ENCODE results near the gene TCTN1.
"Not testable (repeated sequence)": the region's sequence is repeated elsewhere in the genome, so short reads cannot be mapped to it uniquely, and the experiment has no call there.

Gene TCTN1

DNA sequence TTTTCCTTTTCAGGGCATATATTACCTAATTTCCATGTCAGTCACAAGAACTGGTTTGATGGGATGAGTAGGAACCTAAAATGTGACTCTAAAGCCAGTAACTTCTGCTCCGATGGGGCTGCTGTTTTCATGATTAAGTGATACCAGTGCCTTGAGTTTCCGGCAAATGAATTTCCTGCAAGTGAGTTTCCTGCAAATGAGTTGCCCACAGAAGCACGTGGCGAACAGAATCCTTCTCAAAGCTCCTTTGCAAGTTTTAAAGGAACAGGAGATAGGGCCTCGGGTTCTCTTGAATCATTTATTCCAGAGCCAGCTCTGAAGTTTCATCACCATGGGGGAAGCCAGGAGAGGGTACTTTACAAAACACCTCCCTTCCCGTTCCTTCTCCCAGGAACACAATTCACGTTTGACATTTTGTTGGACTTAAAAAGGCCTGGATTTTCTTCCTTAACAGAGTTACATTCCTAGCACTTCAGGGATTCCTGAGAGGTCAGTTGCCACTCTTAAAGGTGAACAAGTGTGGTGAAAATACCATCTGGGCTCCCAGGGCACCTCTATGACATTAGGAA is 28.6 kb upstream of the TCTN1 start:
- DNase-seq (ENCODE audit: low read depth in 2 of 2), result peak in 1 of 2 donors; percentile 13

DNA sequence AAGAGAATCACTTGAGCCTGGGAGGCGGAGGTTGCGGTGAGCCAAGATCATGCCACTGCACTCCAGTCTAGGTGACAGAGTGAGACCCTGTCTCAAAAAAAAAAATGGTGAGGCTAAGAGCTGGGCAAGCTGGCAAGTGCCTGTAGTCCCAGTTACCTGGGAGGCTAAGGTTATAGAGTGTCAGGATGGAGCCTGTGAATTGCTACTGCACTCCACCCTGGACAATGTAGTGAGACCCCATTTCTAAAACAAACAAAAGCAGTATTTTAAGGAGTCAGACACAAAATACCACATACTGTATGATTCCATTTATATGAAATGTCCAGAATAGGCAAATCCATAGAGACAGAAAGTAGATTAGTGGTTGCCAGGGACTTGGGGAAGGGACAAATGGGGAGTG is 26.8 kb upstream of the TCTN1 start:
- not testable (repeated sequence) for DNase-seq (ENCODE audit: low read depth in 2 of 2)

DNA sequence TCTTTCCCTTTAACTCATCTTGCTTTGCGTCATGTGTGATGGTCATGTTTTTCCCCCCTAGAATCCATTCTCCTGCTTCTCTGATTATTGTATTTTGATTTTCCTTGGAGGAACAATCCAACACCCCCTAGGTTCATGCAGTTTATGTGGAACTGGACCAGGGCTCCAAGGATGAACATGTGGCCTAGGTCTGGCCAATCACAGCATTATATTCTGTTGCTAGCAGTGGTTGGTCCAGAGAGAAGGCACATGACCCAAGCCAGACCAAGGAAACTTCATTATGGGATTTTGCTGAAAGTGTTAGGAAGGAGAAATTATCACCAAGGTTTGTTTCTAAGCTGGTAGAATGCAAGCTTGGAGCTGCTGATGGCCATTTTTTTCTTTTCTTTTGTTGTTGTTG is 23.9 kb upstream of the TCTN1 start:
- DNase-seq (ENCODE audit: low read depth in 2 of 2), result no peak

DNA sequence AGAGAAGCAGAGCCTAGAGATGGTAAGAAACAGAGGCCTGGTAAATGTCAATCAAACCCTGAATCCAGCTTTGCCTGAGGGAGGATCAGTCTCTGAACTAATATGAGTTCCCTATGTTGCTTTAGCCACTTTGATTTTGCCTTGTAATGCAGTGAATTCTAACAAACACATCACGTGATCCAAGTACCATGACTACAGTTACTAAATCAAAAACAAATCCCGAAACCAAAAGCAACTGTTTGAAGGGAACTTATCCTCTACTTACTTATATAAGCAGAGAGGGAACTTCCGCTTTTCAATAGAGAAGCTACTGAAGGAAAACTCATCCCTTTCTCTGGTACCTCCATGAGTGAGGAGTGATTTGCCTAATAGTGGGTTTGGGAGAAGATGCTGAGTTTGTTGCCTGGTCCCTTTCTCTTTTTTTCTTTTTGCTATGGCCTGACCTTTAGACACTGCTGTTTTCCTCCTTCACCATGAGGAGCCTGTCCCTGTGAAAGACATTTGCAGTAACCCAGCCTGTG is 23.1 kb upstream of the TCTN1 start:
- DNase-seq (ENCODE audit: low read depth in 2 of 2), result no peak

DNA sequence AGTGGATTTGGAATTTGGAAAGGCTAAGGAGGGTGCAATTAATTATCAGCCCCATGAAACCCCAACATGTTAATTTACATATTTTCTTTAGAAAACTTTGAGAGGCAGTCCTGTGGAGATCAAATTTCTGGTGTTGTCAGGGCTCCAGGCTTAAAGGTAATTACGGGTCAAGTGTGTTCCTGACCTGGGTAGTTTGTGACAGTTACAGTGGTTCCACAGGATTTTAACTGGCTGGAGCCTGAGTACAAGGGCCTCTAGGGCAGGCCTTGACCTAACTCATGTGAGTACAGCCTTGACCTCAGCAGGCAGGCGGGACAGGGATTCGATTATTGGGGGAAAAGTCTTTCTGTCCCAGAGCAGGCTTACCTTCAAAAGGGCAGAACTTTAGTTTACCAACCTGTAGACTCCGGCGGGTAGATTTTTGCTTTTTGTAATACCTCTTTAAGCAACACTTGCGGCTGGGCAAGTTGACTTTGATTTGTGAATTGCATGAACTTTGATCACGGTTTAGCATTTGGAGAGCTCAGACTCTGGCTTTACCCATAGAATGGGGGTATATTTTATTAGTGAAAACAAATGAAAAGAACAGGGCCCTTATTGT is 22.4 kb upstream of the TCTN1 start:
- DNase-seq (ENCODE audit: low read depth in 2 of 2), result no peak

DNA sequence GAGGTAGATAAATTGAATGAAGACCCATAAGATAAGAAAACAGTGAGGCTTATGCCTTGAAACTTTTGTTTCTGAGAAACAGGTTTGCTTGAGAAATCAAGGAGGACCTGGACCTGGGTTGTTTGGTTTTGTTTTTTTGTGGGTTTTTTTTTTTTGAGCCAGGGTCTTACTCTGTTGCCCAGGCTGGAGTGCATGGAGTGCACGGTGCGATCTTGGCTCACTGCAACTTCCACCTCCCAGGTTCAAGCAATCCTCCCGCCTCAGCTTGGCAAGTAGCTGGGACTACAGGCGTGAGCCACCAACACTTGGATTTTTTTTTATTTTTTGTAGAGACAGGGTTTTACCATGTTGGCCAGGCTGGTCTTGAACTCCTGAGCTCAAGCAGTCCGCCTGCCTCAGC is 21.9 kb upstream of the TCTN1 start:
- DNase-seq (ENCODE audit: low read depth in 2 of 2), result no peak

DNA sequence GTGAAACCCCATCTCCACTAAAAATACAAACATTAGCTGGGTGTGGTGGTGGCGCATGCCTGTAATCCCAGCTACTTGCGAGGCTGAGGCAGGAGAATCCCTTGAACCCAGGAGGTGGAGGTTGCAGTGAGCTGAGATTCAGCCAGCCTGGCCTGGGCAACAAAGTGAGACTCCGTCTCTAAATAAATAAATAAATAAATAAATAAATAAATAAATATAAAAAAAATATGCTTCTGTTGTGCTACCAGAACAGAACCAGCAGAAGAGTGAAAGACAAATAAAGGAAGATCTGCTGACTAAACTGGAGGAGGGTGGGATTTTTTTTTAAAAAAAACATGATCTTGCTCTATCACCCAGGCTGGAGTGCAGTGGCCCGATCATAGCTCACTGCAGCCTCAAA is 21.0 kb upstream of the TCTN1 start:
- DNase-seq (ENCODE audit: low read depth in 2 of 2), result not testable (repeated sequence)

DNA sequence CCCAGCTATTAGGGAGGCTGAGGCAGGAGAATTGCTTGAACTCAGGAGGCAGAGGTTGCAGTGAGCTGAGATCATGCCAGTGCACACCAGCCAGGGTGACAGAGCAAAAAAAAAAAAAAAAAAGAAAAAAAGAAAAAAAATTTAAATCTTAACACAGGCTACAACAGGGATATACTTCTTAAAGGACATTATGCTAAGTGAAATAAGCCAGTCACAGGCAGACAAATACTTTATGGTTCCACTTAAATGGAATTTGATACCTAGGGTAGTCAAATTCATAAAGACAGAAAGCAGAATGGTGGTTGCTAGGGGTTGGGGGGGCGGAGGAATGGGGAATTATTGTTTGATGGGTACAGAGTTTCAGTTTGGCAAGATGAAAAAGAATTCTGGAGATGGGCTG is 16.0 kb upstream of the TCTN1 start:
- DNase-seq (ENCODE audit: low read depth in 2 of 2), result no peak

DNA sequence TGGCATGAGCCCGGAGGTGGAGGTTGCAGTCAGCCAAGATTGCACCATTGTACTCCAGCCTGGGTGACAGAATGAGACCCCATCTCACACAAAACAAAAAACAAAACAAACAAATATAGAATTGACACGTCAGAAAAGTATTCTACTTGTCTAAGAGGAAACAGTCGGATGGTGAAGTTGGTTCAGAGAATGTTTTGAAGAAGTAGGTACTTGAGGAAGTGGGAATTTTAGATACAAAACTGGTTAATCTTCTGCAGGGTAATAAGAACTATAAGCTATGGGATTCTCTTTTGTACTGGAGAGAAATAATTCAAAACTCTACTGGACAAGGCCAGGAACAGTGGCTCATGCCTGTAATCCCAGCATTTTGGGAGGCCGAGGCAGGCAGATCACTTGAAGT is 14.6 kb upstream of the TCTN1 start:
- no peak for DNase-seq (ENCODE audit: low read depth in 2 of 2)

DNA sequence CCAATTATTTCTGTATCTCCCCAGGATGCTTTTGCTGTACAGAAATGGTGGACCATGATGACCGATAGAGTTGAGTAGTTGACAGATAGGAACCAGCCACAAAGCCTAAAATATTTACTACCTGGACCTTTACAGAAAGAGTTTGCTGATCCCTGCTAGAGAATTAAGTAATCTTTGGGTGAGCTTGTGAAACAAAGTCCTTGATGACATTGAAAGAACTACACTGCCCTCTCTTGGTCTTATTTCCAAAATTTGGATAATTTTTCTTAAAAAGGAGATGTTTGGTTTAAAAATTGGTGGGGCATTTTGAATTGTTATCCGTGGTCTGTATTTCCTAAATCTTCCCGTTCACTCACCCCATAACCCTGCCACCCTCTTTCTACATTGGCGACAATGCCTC is 13.7 kb upstream of the TCTN1 start:
- no peak for DNase-seq (ENCODE audit: low read depth in 2 of 2)

DNA sequence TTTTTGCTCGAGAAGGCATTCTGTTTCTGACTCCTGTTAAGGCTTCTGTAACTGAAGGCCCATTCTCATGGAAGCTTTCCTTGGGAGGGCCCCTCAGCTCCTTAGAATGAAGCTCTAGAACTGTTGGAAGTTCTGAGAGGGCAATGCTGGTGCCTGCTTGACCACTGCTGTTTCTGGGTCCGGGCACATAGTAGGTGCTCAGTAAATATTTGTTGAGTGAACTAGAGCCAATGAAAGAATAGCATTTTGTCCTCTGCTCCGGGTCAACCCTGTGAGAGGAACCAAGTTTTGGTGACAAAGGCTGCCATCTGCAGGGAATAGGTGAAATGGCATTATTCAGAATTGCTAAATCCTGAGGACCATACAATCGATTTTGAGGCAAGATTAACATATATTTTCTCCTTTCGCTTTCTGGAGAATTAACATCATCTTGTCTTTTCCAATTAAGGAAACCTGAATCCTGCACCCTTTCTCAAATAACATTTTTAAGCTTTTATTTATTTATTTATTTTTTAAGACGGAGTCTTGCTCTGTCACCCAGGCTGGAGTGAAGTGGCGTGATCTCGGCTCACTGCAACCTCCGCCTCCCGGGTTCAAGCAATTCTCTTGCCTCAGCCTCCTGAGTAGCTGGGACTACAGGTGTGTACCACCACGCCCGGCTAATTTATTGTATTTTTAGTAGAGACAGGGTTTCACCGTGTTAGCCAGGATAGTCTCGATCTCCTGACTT is 11.7 kb upstream of the TCTN1 start:
- not testable (repeated sequence) for DNase-seq (ENCODE audit: low read depth in 2 of 2)

DNA sequence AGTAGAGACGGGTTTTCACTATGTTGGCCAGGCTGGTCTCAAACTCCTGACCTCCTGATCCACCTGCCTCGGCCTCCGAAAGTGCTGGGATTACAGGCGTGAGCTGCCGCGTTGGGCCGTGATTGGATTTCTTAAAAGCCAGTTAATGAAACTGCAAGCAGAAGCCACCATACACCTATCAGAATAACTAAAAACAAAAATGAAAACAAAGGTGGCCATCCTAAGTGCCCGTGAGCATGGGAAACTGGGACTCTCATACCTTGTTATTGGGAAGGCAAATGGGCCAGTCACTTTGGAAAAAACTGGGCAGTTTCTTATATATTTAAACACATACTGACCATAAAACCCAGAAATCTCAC is 7.7 kb upstream of the TCTN1 start:
- DNase-seq (ENCODE audit: low read depth in 2 of 2), result no peak

DNA sequence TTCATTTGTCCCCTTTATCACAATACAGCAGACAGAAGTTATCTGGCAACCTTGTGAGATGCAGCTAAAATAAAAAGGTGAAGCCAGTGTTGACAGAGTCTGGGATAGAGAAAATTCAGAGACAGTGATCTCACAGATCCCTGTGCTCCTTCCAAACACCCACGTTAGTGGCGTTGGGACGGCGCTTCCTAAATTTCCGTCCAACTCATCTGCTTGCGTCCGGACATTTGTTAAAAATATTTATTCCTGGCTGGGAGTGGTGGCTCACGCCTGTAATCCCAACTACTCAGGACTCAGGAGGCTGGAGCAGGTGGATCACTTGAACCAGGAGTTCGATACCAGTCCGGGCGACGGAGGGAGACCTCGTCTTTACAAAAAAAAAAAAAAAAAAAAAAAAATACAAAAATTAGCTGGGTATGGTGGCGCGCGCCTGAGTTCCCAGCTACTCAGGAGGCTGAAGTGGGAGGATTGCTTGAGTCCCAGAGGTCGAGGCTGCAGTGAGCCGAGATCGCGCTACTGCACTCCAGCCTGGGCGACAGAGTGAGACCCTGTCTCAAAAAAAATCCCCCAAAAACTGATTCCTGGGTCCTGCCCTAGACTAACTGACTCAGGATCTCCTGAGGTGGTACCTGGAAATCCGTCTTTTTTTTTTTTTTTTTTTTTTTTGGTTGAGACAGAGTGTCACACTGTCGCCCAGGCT is 708 bp upstream of the TCTN1 start:
- DNase-seq (ENCODE audit: low read depth in 2 of 2), result no peak

DNA sequence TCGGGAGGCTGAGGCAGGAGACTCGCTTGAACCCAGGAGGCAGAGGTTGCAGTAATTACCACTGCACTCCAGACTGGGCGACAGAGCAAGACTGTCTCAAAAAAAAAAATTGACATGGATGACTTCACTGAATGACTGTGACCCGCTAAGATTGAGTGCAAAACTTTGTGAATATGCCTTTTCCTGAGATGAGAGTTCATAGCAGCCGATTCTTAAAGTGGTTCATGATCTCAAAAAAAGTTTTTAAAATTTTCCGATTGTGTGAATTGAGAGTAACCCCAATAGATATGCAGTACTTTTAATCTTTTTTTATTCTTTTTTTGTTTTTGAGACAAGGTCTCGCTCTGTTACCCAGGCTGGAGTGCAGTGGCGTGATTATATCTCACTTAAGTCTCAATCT is 1.2 kb downstream of the TCTN1 start:
- DNase-seq (ENCODE audit: low read depth in 2 of 2), result no peak

DNA sequence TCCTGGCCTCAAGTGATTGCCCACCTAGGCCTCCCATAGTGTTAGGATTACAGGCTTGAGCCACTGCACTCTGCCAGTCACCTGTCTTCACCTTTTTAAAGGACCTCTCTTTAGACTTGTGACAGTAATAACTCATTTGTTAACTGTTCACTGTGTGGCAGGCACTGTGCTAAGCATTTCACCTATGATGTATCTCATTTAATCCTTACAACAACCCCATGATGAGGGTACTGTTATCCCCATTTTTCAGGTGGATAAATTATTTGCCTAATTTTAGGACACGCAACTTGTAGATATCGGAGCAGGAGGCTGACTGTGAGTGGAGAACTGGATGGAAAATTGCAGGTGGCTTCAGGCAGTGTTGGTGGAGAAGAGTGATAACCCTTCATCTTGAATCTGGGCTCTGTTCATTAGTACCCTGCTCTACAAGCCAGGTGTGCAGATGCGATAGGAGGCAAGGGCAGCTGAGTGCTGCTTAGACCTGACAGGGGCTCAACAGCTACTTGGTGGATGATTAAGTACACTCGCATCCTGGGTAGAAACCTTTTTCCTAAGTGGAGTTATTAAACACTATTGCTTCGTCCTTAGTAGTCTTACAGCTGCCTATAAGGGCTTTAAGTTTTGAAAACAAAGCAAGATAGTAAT is 2.7 kb downstream of the TCTN1 start:
- DNase-seq (ENCODE audit: low read depth in 2 of 2), result no peak

DNA sequence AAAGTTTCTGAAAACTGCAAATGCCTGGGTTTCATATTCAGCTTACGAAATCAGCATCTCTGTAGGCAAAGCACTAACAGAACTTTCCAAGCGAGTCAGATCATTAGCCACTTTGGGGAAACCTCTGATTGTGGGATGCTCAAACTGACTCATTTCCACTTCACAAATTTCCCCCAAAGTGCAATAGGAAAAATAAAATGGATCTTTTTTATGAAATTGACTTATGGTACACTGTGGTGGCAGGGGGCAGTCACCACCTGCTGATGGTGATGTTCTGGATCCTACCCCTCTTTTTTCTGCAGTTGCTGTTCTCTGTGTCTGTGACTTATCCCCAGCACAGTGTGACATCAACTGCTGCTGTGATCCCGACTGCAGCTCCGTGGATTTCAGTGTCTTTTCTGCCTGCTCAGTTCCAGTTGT is 5.6 kb downstream of the TCTN1 start:
- DNase-seq (ENCODE audit: low read depth in 2 of 2), result peak in 1 of 2 donors; percentile 7

DNA sequence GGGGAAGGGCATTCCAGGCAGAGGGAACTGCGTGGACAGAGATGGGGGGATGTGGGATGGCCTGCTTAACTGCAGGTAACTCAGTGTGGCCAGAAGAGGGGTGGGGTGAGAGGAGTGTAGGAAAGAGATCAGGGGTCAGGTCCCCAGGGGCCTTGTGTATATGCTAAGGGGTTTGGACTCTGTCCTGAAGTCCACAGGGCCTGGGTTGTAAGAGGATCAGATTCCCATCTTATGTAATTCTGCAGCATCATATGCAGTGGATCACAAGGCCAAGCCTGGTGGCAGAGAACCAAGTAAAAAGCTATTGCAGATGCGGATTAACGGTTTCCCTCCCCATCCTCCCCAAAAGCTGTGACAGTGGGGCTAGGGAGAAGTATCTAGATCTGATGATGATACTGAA is 8.7 kb downstream of the TCTN1 start:
- DNase-seq (ENCODE audit: low read depth in 2 of 2), result no peak

DNA sequence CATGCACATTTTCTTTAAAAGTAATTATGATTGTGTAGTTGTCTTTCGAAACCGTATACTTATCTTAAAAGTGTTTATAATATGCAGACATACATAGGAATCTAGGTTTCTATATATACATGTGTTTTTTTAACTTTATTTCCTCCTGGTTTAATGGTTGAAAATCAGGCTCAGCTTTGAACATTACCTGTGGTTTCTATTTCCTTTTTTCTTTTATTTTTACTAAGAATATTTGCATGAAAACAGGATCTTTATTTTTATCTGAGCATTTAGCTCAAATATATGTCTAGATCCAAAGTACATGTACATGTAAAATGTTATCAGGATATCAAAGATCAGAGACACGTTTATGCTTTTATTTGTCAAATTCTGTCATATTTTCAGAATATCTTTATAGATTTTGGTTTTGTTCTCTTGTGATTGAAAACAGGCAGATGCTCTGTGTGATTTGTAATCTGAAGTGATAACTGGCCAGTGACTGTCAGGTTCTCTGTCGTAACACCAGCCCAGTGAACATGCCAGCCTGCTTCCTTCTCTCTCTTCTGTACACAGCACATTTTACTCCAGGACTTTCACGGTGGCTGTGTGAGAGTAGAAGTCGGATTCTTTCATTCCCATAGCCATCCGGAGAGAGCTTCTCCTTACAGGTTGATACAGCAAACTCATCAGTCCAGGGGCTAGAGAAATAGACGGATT is 13.7 kb downstream of the TCTN1 start:
- DNase-seq (ENCODE audit: low read depth in 2 of 2), result no peak

DNA sequence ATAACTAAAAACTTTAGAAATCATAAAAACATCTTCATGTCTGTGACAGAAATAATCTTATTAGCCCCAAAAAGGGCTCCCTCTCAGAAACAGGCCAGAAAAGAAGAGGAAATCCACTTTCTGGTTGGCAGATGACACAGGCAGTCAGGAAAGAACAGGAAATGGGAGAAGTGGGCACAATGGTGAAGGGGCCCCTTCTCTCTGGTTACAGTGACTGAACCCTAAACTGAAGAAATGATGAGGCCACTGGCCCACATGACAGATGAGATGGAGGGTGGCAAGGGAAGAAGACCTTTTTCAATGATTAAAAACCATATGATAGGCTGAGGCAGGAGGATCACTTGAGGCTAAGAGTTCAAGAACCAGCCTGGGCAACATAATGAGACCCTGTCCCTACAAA is 21.1 kb downstream of the TCTN1 start:
- no peak for DNase-seq (ENCODE audit: low read depth in 2 of 2)

DNA sequence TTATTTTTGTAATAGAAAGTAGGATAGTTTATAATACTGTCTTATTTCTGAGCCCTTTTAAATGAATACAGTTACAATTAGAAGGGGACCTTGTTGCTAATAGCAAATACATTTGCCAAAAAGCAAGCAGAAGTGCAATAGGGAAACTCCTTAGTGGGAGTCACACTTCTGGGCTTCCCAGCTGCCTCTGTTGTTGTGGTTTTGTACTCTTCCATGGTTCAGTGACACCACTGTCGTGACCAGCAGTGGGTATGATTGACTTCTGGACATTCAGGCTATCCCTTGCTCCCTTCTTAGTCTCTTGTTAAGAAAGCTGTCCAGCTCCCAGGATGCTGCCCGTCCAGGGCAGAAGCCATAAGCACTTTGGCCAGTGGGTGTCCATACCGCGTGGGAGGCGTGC is 22.6 kb downstream of the TCTN1 start:
- no peak for DNase-seq (ENCODE audit: low read depth in 2 of 2)

DNA sequence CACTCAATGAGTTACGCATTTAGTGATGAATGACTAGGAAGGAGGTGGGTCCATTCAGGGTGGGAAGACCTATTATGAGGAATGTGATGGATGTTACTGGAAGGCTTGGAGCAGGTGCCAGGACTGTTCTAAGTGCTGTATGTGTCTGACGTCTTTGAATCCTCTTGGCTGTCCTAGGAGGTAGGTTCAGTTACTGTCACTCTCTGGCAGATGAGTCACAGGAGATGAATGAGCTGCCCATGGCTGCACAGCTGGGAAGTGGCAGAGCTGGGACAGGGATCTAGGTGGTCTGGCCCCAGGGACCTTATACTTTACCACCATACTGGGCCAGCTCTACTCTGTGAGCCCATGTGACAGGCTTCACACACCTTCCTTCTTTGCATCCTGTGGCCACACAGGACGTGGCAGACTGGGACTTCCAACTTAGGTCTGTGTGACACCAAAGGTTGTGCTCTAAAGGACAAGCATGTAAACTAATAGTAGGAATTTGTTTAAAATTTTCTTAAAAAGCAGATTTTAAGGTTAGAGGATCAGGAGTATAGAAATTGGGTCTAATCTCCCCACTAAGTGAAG is 24.0 kb downstream of the TCTN1 start:
- no peak for DNase-seq (ENCODE audit: low read depth in 2 of 2)
